Esophagus muscularis mucosa (tissue), 4 donors: ENCODE results near the gene CAMK2A. TPM values are rescaled to one million over a fixed set of nuclear protein-coding genes. Genes with fewer than 3 reads are reported as not detected.

Experiments
- DNase-seq: peaks from one replicate; pipeline ENCODE4 v3.0.0-alpha.2; 2017; ENCODE audit errors: extremely low spot score
- H3K27ac ChIP-seq, 4 donors: fragments of 200-600 bp; sonication (generic); replicated peaks in 1 of 4; 1 replicate in 3 of 4; 2 replicates in 1 of 4; pipeline ENCODE4 v1.5.1; 2016 to 2019; ENCODE audit warnings: mild to moderate bottlenecking in 1 of 4
- H3K27me3 ChIP-seq, 4 donors: fragments of 200-600 bp; sonication (generic); one replicate each; pipeline versions ENCODE4 v1.5.1 to v1.6.0; 2016 to 2019
- H3K36me3 ChIP-seq, 4 donors: fragments of 200-600 bp; sonication (generic); one replicate each; pipeline ENCODE4 v1.5.1; 2016 to 2019
- H3K4me1 ChIP-seq, 4 donors: fragments of 200-600 bp; sonication (generic); one replicate each; pipeline ENCODE4 v1.5.1; 2016 to 2019
- H3K4me3 ChIP-seq, 4 donors: fragments of 200-600 bp; sonication (generic); 1 replicate in 2 of 4; 2 replicates in 2 of 4; pipeline ENCODE4 v1.5.1; 2016 to 2019; ENCODE audit warnings: mild to moderate bottlenecking in 4 of 4, moderate library complexity in 1 of 4
- H3K9me3 ChIP-seq, 4 donors: fragments of 200-600 bp; sonication (generic); 1 replicate in 3 of 4; 2 replicates in 1 of 4; pipeline ENCODE4 v1.5.1; 2016 to 2019
- EP300 ChIP-seq: sonication (generic); formaldehyde crosslinking; IDR thresholded peaks from one replicate; pipeline ENCODE4 v1.6.1; 2017; ENCODE audit warnings: antibody characterized with exemption
- POLR2A ChIP-seq: fragments of 450-650 bp; IDR thresholded peaks from one replicate; pipeline ENCODE4 v1.6.1; 2017; ENCODE audit warnings: antibody characterized with exemption, moderate library complexity, mild to moderate bottlenecking, low read depth
- POLR2AphosphoS5 ChIP-seq, 2 donors: sonication (generic); formaldehyde crosslinking; IDR thresholded peaks; one replicate each; pipeline ENCODE4 v1.6.1; 2017; ENCODE audit warnings: antibody characterized with exemption in 2 of 2
- WGBS: methylation state at CpG from one replicate; pipeline ENCODE4 v1.1.5; 2018; 5-methylcytosine and 5-hydroxymethylcytosine counted together
- intact Hi-C: fragments of 100-400 bp; cut with DNase I; formaldehyde crosslinking; loops from one replicate; pipeline ENCODE4 v1.15.1; 2023
- total RNA-seq, 4 donors: library from RNA; depleted of rRNA; stranded (reverse); fragments of >200 nt; gene quantifications; one replicate each; pipeline versions ENCODE4 v1.1.0 to v1.2.1, GENCODE V29; 2016
- TF ChIP-seq, protein P1 (sequence below), 3 experiments: fragments of 200-600 bp in 2 of 3; fragments of 450-650 bp in 1 of 3; sonication (generic) in 2 of 3; IDR thresholded peaks; one replicate each; pipeline ENCODE4 v1.5.1; 2017 to 2019; ENCODE audit warnings: antibody characterized with exemption in 3 of 3, mild to moderate bottlenecking in 2 of 3, moderate library complexity in 1 of 3

Gene CAMK2A
- total RNA-seq, 4 donors from 2014 or later: 2.5 to 8.0 (median 3.8) TPM

DNA sequence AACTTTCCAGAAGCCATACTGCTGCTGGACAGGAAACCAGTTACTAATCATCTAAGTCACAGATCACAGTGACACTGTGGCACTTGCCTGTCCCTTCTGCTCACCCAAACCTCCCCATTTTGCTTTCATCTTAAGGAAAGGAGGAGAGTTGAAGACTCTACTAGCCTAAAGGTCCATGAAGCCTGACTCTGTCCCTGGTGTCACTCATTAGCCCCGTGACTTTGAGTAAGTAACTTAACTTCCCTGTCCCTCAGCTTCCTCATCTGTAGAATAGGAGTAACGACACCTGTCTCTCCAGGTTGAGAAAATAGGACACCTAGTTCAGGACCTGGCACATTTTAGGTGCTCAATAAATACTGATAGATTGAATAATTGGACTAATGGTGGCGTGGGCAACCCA lies 100.2 kb downstream of the CAMK2A start:
- intact Hi-C loops: no loop called here
- peaks cover 5 to 11% (median 8%) of the 10 kb centered on the region in 4 donors for H3K4me1 ChIP-seq

DNA sequence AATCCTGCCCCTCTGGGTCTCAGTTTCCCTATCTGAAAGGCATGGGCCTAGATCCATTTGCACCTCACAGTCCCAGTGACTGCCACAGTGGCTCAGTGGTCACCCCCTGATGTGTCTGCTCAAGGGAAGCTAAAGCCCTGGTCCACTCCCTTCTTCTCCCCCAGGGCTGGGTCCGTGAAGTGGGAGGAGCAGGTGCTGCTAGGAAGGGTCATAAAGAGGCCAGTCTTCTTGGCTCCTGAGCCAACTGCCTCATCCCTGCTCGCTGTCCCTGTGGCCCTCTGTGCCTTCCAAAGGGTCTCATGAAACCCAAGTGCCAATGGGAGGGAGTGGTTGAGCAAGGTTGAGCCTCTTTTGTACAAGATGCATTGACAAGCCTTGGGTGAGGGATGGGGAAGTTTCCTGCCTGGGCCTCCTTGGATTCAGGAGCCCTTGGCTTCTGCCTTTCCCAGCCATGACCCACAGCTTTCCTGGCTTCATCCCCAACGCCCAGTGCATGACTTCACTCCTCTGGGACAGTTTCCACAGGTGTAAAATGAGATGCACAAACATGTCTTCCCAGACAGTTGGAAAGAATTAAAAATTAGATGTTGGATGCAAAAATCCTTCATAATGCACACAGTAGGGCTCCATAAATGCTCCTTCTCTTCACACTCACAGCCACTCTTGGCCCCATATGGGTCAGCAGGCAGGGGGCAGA lies 101.3 kb downstream of the CAMK2A start:
- Histone ChIP-seq H3K27me3 (peaks cover 0 to 44% (median 17%) of the 10 kb centered on the region in 4 donors), H3K4me1 (peaks cover 5 to 11% (median 8%) of the 10 kb centered on the region in 4 donors), H3K4me3 (no peak overlapping the region), H3K36me3 (no peaks in the 10 kb centered on the region), H3K9me3 (no peaks in the 10 kb centered on the region), H3K27ac (no peak overlapping the region)
- no peak for TF ChIP-seq POLR2AphosphoS5 (IDR thresholded peaks at IDR 0.05)
- no peak for TF ChIP-seq POLR2A
- no peak for TF ChIP-seq EP300
- TF ChIP-seq, protein P1, sequence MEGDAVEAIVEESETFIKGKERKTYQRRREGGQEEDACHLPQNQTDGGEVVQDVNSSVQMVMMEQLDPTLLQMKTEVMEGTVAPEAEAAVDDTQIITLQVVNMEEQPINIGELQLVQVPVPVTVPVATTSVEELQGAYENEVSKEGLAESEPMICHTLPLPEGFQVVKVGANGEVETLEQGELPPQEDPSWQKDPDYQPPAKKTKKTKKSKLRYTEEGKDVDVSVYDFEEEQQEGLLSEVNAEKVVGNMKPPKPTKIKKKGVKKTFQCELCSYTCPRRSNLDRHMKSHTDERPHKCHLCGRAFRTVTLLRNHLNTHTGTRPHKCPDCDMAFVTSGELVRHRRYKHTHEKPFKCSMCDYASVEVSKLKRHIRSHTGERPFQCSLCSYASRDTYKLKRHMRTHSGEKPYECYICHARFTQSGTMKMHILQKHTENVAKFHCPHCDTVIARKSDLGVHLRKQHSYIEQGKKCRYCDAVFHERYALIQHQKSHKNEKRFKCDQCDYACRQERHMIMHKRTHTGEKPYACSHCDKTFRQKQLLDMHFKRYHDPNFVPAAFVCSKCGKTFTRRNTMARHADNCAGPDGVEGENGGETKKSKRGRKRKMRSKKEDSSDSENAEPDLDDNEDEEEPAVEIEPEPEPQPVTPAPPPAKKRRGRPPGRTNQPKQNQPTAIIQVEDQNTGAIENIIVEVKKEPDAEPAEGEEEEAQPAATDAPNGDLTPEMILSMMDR (IDR thresholded peaks at IDR 0.05): no peak
- 74% methylated on average over 3 of the region's 3 CpGs for WGBS
- no peak for DNase-seq
- intact Hi-C loops: no loop called here

More for the DNA sequence above, 100.2 kb downstream of the CAMK2A start:
- DNase-seq: no peak
- Histone ChIP-seq H3K27me3 (peaks cover 0 to 44% (median 17%) of the 10 kb centered on the region in 4 donors), H3K4me3 (no peak overlapping the region), H3K27ac (no peak overlapping the region), H3K9me3 (no peaks in the 10 kb centered on the region), H3K36me3 (no peaks in the 10 kb centered on the region)
- WGBS: 96% methylated on average over 3 of the region's 3 CpGs
- TF ChIP-seq, protein P1 (IDR thresholded peaks at IDR 0.05): no peak
- TF ChIP-seq EP300 (no peak), POLR2AphosphoS5 (IDR thresholded peaks at IDR 0.05) (no peak), POLR2A (no peak)

DNA sequence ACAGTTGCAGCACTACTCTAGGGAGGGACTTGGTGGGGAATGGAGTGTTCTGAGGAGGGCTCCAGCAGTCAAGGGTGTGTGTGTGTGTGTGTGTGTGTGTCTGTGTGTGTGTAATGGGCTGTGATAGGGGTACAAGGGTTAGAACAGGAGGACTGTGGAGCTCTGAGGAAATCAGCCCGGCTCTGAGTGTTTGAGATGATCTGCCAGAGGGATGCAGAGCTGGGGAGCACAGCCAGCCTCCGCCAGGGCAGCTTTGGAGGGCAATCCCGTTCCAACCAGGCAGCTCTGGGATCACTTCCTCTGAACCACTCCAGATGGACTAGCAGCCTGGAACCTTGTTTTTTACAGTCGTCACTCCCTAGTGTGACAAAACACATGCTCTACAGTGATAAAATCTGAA lies 102.7 kb downstream of the CAMK2A start:
- H3K27ac ChIP-seq: no peak overlapping the region
- H3K27me3 ChIP-seq: peaks cover 0 to 32% (median 17%) of the 10 kb centered on the region in 4 donors
- DNase-seq: no peak
- 57% methylated on average over 4 of the region's 4 CpGs for WGBS
- intact Hi-C loops: no loop called here
- peaks cover 5 to 16% (median 12%) of the 10 kb centered on the region in 4 donors for H3K4me1 ChIP-seq
- H3K4me3 ChIP-seq: no peak overlapping the region
- TF ChIP-seq EP300 (no peak), POLR2AphosphoS5 (IDR thresholded peaks at IDR 0.05) (no peak), POLR2A (no peak)
- TF ChIP-seq, protein P1 (IDR thresholded peaks at IDR 0.05): no peak
- H3K36me3 ChIP-seq: no peaks in the 10 kb centered on the region
- no peaks in the 10 kb centered on the region for H3K9me3 ChIP-seq

DNA sequence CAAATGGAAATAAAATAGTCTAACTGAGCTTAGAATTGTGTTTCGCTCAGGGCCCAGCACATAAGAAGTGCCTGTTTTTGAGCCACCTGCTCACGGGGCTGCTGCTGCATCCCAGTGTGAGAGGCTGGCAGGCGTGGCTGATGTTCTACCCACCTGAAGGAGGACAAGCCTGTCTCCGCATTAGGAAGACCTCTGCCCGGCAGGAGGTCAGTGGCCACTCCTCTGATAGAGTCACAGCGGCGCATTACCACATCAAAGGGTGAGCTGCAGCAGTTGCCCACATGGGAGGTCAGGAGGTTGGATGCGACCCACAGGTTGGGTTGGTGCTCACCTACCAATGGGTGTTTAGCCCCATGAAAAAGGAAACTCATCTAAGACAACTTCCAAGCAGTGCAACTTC lies 103.4 kb downstream of the CAMK2A start:
- Histone ChIP-seq H3K4me3 (no peak overlapping the region), H3K36me3 (no peaks in the 10 kb centered on the region), H3K4me1 (peaks cover 8 to 24% (median 20%) of the 10 kb centered on the region in 4 donors), H3K27me3 (peaks cover 0 to 31% (median 17%) of the 10 kb centered on the region in 4 donors), H3K27ac (no peak overlapping the region), H3K9me3 (no peaks in the 10 kb centered on the region)
- no peak for DNase-seq
- WGBS: 100% methylated on average over 3 of the region's 8 CpGs
- TF ChIP-seq POLR2AphosphoS5 (IDR thresholded peaks at IDR 0.05): no peak
- no peak for TF ChIP-seq EP300
- TF ChIP-seq, protein P1 (IDR thresholded peaks at IDR 0.05): no peak
- TF ChIP-seq POLR2A: no peak
- intact Hi-C loops: no loop called here
